Omental fat pad (tissue), 4 donors: ENCODE results near the gene APOC4. TPM values are rescaled to one million over a fixed set of nuclear protein-coding genes. Genes with fewer than 3 reads are reported as not detected.
"Not testable (repeated sequence)": the region's sequence is repeated elsewhere in the genome, so short reads cannot be mapped to it uniquely, and the experiment has no call there.

ENCODE experiments used
- ATAC-seq: fragments of 150-250 bp; one replicate; pipeline ENCODE4 v1.9.1; 2016; ENCODE audit warnings: mild to moderate bottlenecking, moderate library complexity; ENCODE audit not compliant: low FRiP score
- DNase-seq: peaks from one replicate; pipeline ENCODE4 v3.0.0-alpha.2; 2019; ENCODE audit warnings: low spot score
- CTCF ChIP-seq, 3 donors: fragments of 450-650 bp; IDR thresholded peaks; one replicate each; pipeline ENCODE4 v1.5.1; 2016 to 2017; ENCODE audit warnings: antibody characterized with exemption in 3 of 3, mild to moderate bottlenecking in 3 of 3, moderate library complexity in 2 of 3
- total RNA-seq, 4 donors: library from RNA; depleted of rRNA; stranded (reverse); fragments of >200 nt; gene quantifications; one replicate each; pipeline ENCODE4 v1.1.0, GENCODE V29; 2016

APOC4 gene
- total RNA-seq, 4 donors from 2014 or later = not detected

- TF ChIP-seq CTCF (IDR thresholded peaks at IDR 0.05) = no peak
- DNase-seq (no peak), ATAC-seq (no peak)
These were observed 34.4 kb upstream of the APOC4 start for GRCh38 chr19:44907613-44908012.

- ATAC-seq (no peak), DNase-seq (no peak)
- TF ChIP-seq CTCF (IDR thresholded peaks at IDR 0.05) = no peak
These were observed 33.8 kb upstream of the APOC4 start for GRCh38 chr19:44908074-44908835.

- TF ChIP-seq CTCF (IDR thresholded peaks at IDR 0.05) = no peak
- no peak for DNase-seq
- ATAC-seq = no peak
These were observed 33.2 kb upstream of the APOC4 start for GRCh38 chr19:44908836-44909261.

GRCh38 chr19:44909775-44910174, 32.3 kb upstream of the APOC4 start:
- TF ChIP-seq CTCF (IDR thresholded peaks at IDR 0.05) = no peak
- ATAC-seq (no peak), DNase-seq (no peak)

GRCh38 chr19:44911896-44912295, 30.1 kb upstream of the APOC4 start:
- not testable (repeated sequence) for DNase-seq, ATAC-seq

- no peak for DNase-seq
- no peak for ATAC-seq
- no peak for TF ChIP-seq CTCF (IDR thresholded peaks at IDR 0.05)
These were observed 29.2 kb upstream of the APOC4 start for GRCh38 chr19:44912854-44913253.

- not testable (repeated sequence) for ATAC-seq, DNase-seq
These were observed 28.3 kb upstream of the APOC4 start for GRCh38 chr19:44913512-44914432.

GRCh38 chr19:44914433-44915206, 27.4 kb upstream of the APOC4 start, which contains the start of gene APOC1:
APOC1 (plus strand) TSS chr19:44914608; CDS start chr19:44914892, 284 bp downstream.
- ATAC-seq (peak; percentile 80), DNase-seq (peak; percentile 73)
